ENCODE results near the gene SIK2. TPM values are rescaled to one million over a fixed set of nuclear protein-coding genes. Genes with fewer than 3 reads are reported as not detected.

Gene SIK2
- total RNA-seq, 1 donor from 2014 or later: 8.1 TPM

- no peak for TF ChIP-seq CTCF (conservative IDR thresholded peaks at IDR 0.05; ENCODE audit: low read depth, low read length)
- H3K4me3 ChIP-seq (ENCODE audit: low read depth, low read length): no peak overlapping the region
- DNase-seq (ENCODE audit: low read depth): no peak
These were observed 24.4 kb upstream of the SIK2 start for GRCh38 chr11:111577821-111578220.

GRCh38 chr11:111581341-111581740 is 20.9 kb upstream of the SIK2 start:
- no peak overlapping the region for H3K4me3 ChIP-seq (ENCODE audit: low read depth, low read length)
- no peak for TF ChIP-seq CTCF (conservative IDR thresholded peaks at IDR 0.05; ENCODE audit: low read depth, low read length)
- no peak for DNase-seq (ENCODE audit: low read depth)

GRCh38 chr11:111582163-111582562 is 20.1 kb upstream of the SIK2 start:
- TF ChIP-seq CTCF (conservative IDR thresholded peaks at IDR 0.05; ENCODE audit: low read depth, low read length): no peak
- no peak for DNase-seq (ENCODE audit: low read depth)
- H3K4me3 ChIP-seq (ENCODE audit: low read depth, low read length): no peak overlapping the region

GRCh38 chr11:111582881-111583280 is 19.4 kb upstream of the SIK2 start:
- H3K4me3 ChIP-seq (ENCODE audit: low read depth, low read length): no peak overlapping the region
- TF ChIP-seq CTCF (conservative IDR thresholded peaks at IDR 0.05; ENCODE audit: low read depth, low read length): no peak
- no peak for DNase-seq (ENCODE audit: low read depth)

- H3K4me3 ChIP-seq (ENCODE audit: low read depth, low read length): no peak overlapping the region
- TF ChIP-seq CTCF (conservative IDR thresholded peaks at IDR 0.05; ENCODE audit: low read depth, low read length): no peak
- no peak for DNase-seq (ENCODE audit: low read depth)
These were observed 16.9 kb upstream of the SIK2 start for GRCh38 chr11:111585371-111585770.

- TF ChIP-seq CTCF (conservative IDR thresholded peaks at IDR 0.05; ENCODE audit: low read depth, low read length): peak; percentile 64
- DNase-seq (ENCODE audit: low read depth): peak; percentile 80
These were observed 15.8 kb upstream of the SIK2 start for GRCh38 chr11:111586388-111586831.

GRCh38 chr11:111589114-111589513 is 13.1 kb upstream of the SIK2 start:
- no peak for DNase-seq (ENCODE audit: low read depth)
- no peak for TF ChIP-seq CTCF (conservative IDR thresholded peaks at IDR 0.05; ENCODE audit: low read depth, low read length)
- no peak overlapping the region for H3K4me3 ChIP-seq (ENCODE audit: low read depth, low read length)

More at GRCh38 chr11:111586388-111586831, 15.8 kb upstream of the SIK2 start:
- H3K4me3 ChIP-seq (ENCODE audit: low read depth, low read length): no peak overlapping the region
